Stimulated activated CD4-positive, alpha-beta T cell treated with anti-CD3 and anti-CD28 coated beads, Interleukin-12 subunit alpha, Interleukin-12 subunit beta, amount 100 ng/mL, for 4 hours (primary cell): ENCODE results near the gene NRP2.

Source experiments
- DNase-seq: peaks from one replicate; pipeline ENCODE4 v3.0.0-alpha.2; 2020

The NRP2 gene

GRCh38 chr2:205816268-205816667, 134.0 kb downstream of the NRP2 start:
- no peak for DNase-seq

- DNase-seq, result no peak
Measured at GRCh38 chr2:205822579-205822978, 140.3 kb downstream of the NRP2 start.

- DNase-seq, result no peak
Measured at GRCh38 chr2:205827809-205828365, 145.6 kb downstream of the NRP2 start.

- DNase-seq, result no peak
Measured at GRCh38 chr2:205833864-205834263, 151.6 kb downstream of the NRP2 start.

- DNase-seq, result no peak
Measured at GRCh38 chr2:205834796-205835195, 152.5 kb downstream of the NRP2 start.

- DNase-seq, result no peak
Measured at GRCh38 chr2:205835251-205835791, 153.0 kb downstream of the NRP2 start.

- no peak for DNase-seq
Measured at GRCh38 chr2:205835923-205836322, 153.6 kb downstream of the NRP2 start.

- no peak for DNase-seq
Measured at GRCh38 chr2:205836477-205837221, 154.3 kb downstream of the NRP2 start.

- DNase-seq, result no peak
Measured at GRCh38 chr2:205837663-205838062, 155.4 kb downstream of the NRP2 start.

GRCh38 chr2:205845446-205845845, 163.1 kb downstream of the NRP2 start:
- DNase-seq, result no peak
